HepG2 (cell line): ENCODE measurements around the gene NOL8. TPM values are rescaled to one million over a fixed set of nuclear protein-coding genes. Genes with fewer than 3 reads are reported as not detected.

Experiments
- ATF7-NPFF ChIP-seq: sonication (generic); formaldehyde crosslinking; IDR thresholded peaks from 2 replicates; pipeline ENCODE4 v1.8.1; 2023; ENCODE audit warnings: mild to moderate bottlenecking, low read depth, missing genetic modification reagents, moderate library complexity
- ELK4 ChIP-seq: sonication (generic); formaldehyde crosslinking; IDR thresholded peaks from 2 replicates; pipeline ENCODE4 v1.9.0; 2021; ENCODE audit warnings: missing genetic modification reagents, borderline replicate concordance
- FOXC1 ChIP-seq: sonication (generic); formaldehyde crosslinking; IDR thresholded peaks from 2 replicates; pipeline ENCODE4 v1.8.0; 2022; ENCODE audit warnings: mild to moderate bottlenecking, missing genetic modification reagents, borderline replicate concordance
- FOXJ3 ChIP-seq: sonication (generic); formaldehyde crosslinking; IDR thresholded peaks from 2 replicates; pipeline ENCODE4 v1.4.0; 2020; ENCODE audit warnings: missing genetic modification reagents, mild to moderate bottlenecking, borderline replicate concordance
- GABPB1 ChIP-seq: IDR thresholded peaks from 2 replicates; pipeline ENCODE4 v1.6.1; 2016; ENCODE audit warnings: mild to moderate bottlenecking, missing genetic modification reagents, moderate library complexity, missing compliant biosample characterization
- GRHL1 ChIP-seq: sonication (generic); formaldehyde crosslinking; conservative IDR thresholded peaks from 2 replicates; pipeline ENCODE4 v1.8.0; 2022; ENCODE audit warnings: missing genetic modification reagents
- HMG20A ChIP-seq: IDR thresholded peaks from 2 replicates; pipeline ENCODE4 v1.6.1; 2016; ENCODE audit warnings: borderline replicate concordance
- HMGA1 ChIP-seq: sonication (generic); formaldehyde crosslinking; conservative IDR thresholded peaks from 2 replicates; pipeline ENCODE4 v1.4.0; 2020; ENCODE audit warnings: missing genetic modification reagents
- HOXD1 ChIP-seq: sonication (generic); formaldehyde crosslinking; IDR thresholded peaks from 2 replicates; pipeline ENCODE4 v1.5.0; 2020; ENCODE audit warnings: missing genetic modification reagents
- IKZF1 ChIP-seq: fragments of 450-650 bp; IDR thresholded peaks from 2 replicates; pipeline ENCODE4 v1.7.1; 2016
- KAT8 ChIP-seq: IDR thresholded peaks from 2 replicates; pipeline ENCODE4 v1.6.1; 2016; ENCODE audit warnings: missing genetic modification reagents, missing compliant biosample characterization
- MLLT10 ChIP-seq: sonication (generic); formaldehyde crosslinking; IDR thresholded peaks from 2 replicates; pipeline ENCODE4 v1.4.0; 2020; ENCODE audit warnings: missing genetic modification reagents
- MZF1 ChIP-seq: sonication (generic); formaldehyde crosslinking; IDR thresholded peaks from 2 replicates; pipeline ENCODE4 v1.8.1; 2023; ENCODE audit warnings: mild to moderate bottlenecking, missing genetic modification reagents, borderline replicate concordance
- NCOR1 ChIP-seq: fragments of 200-600 bp; sonication (generic); IDR thresholded peaks from 2 replicates; pipeline ENCODE4 v1.7.0; 2017; ENCODE audit warnings: antibody characterized with exemption, low read length, borderline replicate concordance
- NFE2 ChIP-seq: sonication (generic); formaldehyde crosslinking; IDR thresholded peaks from 2 replicates; pipeline ENCODE4 v1.4.0; 2020; ENCODE audit warnings: missing genetic modification reagents
- NFE2L1 ChIP-seq: sonication (generic); formaldehyde crosslinking; IDR thresholded peaks from 2 replicates; pipeline ENCODE4 v1.4.0; 2020; ENCODE audit warnings: missing genetic modification reagents, mild to moderate bottlenecking, borderline replicate concordance
- NR1H2 ChIP-seq: sonication (generic); formaldehyde crosslinking; IDR thresholded peaks from 2 replicates; pipeline ENCODE4 v1.8.1; 2022; ENCODE audit warnings: low read depth, missing genetic modification reagents, borderline replicate concordance
- SMARCC2 ChIP-seq: fragments of 450-650 bp; IDR thresholded peaks from 2 replicates; pipeline ENCODE4 v1.6.1; 2017; ENCODE audit warnings: antibody characterized with exemption, mild to moderate bottlenecking
- SMYD3 ChIP-seq: sonication (generic); formaldehyde crosslinking; IDR thresholded peaks from 2 replicates; pipeline ENCODE4 v1.8.1; 2023; ENCODE audit warnings: mild to moderate bottlenecking, missing genetic modification reagents
- SNAPC2 ChIP-seq: sonication (generic); formaldehyde crosslinking; IDR thresholded peaks from 2 replicates; pipeline ENCODE4 v1.8.1; 2022; ENCODE audit warnings: mild to moderate bottlenecking, missing genetic modification reagents
- SP2 ChIP-seq: sonication (generic); formaldehyde crosslinking; IDR thresholded peaks from 2 replicates; pipeline ENCODE4 v1.5.1; 2020; ENCODE audit warnings: mild to moderate bottlenecking, missing genetic modification reagents
- SSRP1 ChIP-seq: IDR thresholded peaks from 2 replicates; pipeline ENCODE4 v1.6.1; 2016; ENCODE audit warnings: control low read depth
- SYNCRIP ChIP-seq: fragments of 200-400 bp; formaldehyde crosslinking; IDR thresholded peaks from 2 replicates; pipeline ENCODE4 v1.6.1; 2018; ENCODE audit warnings: mild to moderate bottlenecking, low read depth, low read length; ENCODE audit not compliant: insufficient read depth
- TCF7 ChIP-seq: sonication (generic); IDR thresholded peaks from 2 replicates; pipeline ENCODE4 v1.6.1; 2016; ENCODE audit warnings: antibody characterized with exemption, low read depth
- U2AF2 ChIP-seq: fragments of 200-400 bp; formaldehyde crosslinking; IDR thresholded peaks from 2 replicates; pipeline ENCODE4 v1.6.1; 2017; ENCODE audit warnings: low read depth, mild to moderate bottlenecking, low read length
- ZNF180 ChIP-seq: sonication (generic); formaldehyde crosslinking; IDR thresholded peaks from 2 replicates; pipeline ENCODE4 v1.4.0; 2020; ENCODE audit warnings: low read depth, missing genetic modification reagents, borderline replicate concordance
- ZNF224 ChIP-seq: sonication (generic); formaldehyde crosslinking; IDR thresholded peaks from 2 replicates; pipeline ENCODE4 v1.5.0; 2020; ENCODE audit warnings: mild to moderate bottlenecking, missing genetic modification reagents
- ZNF709 ChIP-seq: sonication (generic); formaldehyde crosslinking; IDR thresholded peaks from 2 replicates; pipeline ENCODE4 v1.5.0; 2020; ENCODE audit warnings: mild to moderate bottlenecking, missing genetic modification reagents
- ZNF75D ChIP-seq: sonication (generic); formaldehyde crosslinking; IDR thresholded peaks from 2 replicates; pipeline ENCODE4 v1.8.1; 2023; ENCODE audit warnings: missing genetic modification reagents, mild to moderate bottlenecking, borderline replicate concordance
- ZNF776 ChIP-seq: sonication (generic); formaldehyde crosslinking; IDR thresholded peaks from 2 replicates; pipeline ENCODE4 v1.4.0; 2020; ENCODE audit warnings: mild to moderate bottlenecking, missing genetic modification reagents
- ZSCAN25 ChIP-seq: sonication (generic); formaldehyde crosslinking; IDR thresholded peaks from 2 replicates; pipeline ENCODE4 v1.8.0; 2022; ENCODE audit warnings: mild to moderate bottlenecking, missing genetic modification reagents
- polyA plus RNA-seq, 8 experiments: library from polyadenylated mRNA; depleted of rRNA in 3 of 8; stranded (reverse) in 7 of 8; unstranded in 1 of 8; fragments of >200 nt; fragmentation: Illumina TruSeq in 4 of 8; extraction: Trizol in 4 of 8; gene quantifications; 2 replicates each; pipeline versions ENCODE4 v1.2.1 to v1.2.3, GENCODE V29; 2011 to 2016; ENCODE audit warnings: low read depth in 4 of 8, missing spikeins in 1 of 8, mixed read lengths in 1 of 8; ENCODE audit not compliant: insufficient read depth in 1 of 8
- total RNA-seq, 5 experiments: library from RNA; depleted of rRNA; stranded (reverse); fragments of >200 nt; fragmentation: Illumina TruSeq; extraction: Trizol; gene quantifications; 2 replicates each; pipeline ENCODE4 v1.2.3, GENCODE V29; 2016; ENCODE audit warnings: low read depth in 1 of 5

Gene NOL8
- total and polyA plus RNA-seq, 2 of the 13 experiments (the other 11 are each of a cell fraction or from before 2014, with no cell fraction given) = 12.8 to 36.3 TPM

GRCh38 chr9:92325269-92325990, at the start of gene NOL8, which contains the start of gene CENPP (continued):
- TF ChIP-seq GRHL1 (CRISPR knock-in tag) = no peak
- no peak for TF ChIP-seq SMARCC2
- no peak; the same call in 1 of the 2 replicates for TF ChIP-seq ZNF75D (CRISPR knock-in tag)
- no peak for TF ChIP-seq NFE2L1 (CRISPR knock-in tag)
- TF ChIP-seq ZNF224 = 0 out of 2 replicates have a peak, but pooled peaks have one; percentile 67
- peak; percentile 77; the same call in 1 of the 2 replicates for TF ChIP-seq NCOR1
- TF ChIP-seq KAT8 = peak; percentile 98
- TF ChIP-seq HMG20A (CRISPR knock-in tag) = peak; percentile 21; the same call in 1 of the 2 replicates
- TF ChIP-seq SMYD3 (CRISPR knock-in tag) = peak; percentile 7; the same call in 1 of the 2 replicates
- no peak for TF ChIP-seq SYNCRIP
- peak; percentile 87 for TF ChIP-seq ZNF776
- no peak; the same call in 1 of the 2 replicates for TF ChIP-seq ZSCAN25 (CRISPR knock-in tag)
- peak; percentile 69; the same call in 1 of the 2 replicates for TF ChIP-seq HOXD1 (CRISPR knock-in tag)
- no peak for TF ChIP-seq ELK4 (CRISPR knock-in tag)
- 0 out of 2 replicates have a peak, but pooled peaks have one; percentile 12 for TF ChIP-seq SNAPC2 (CRISPR knock-in tag)
- TF ChIP-seq SSRP1 (CRISPR knock-in tag) = no peak
- TF ChIP-seq IKZF1 = no peak
- TF ChIP-seq ZNF709 (CRISPR knock-in tag) = 0 out of 2 replicates have a peak, but pooled peaks have one; percentile 51
- no peak for TF ChIP-seq FOXJ3
- no peak for TF ChIP-seq ATF7-NPFF (CRISPR knock-in tag)
- TF ChIP-seq HMGA1 (CRISPR knock-in tag) = no peak
- TF ChIP-seq NFE2 (CRISPR knock-in tag) = no peak
- no peak for TF ChIP-seq MZF1 (CRISPR knock-in tag)
- no peak for TF ChIP-seq MLLT10
- TF ChIP-seq FOXC1 = peak; percentile 17; the same call in 1 of the 2 replicates
- TF ChIP-seq SP2 (CRISPR knock-in tag) = no peak
- no peak for TF ChIP-seq TCF7
- peak; percentile 91 for TF ChIP-seq GABPB1 (CRISPR knock-in tag)
- TF ChIP-seq NR1H2 (CRISPR knock-in tag) = 0 out of 2 replicates have a peak, but pooled peaks have one; percentile 71
- 0 out of 2 replicates have a peak, but pooled peaks have one; percentile 60 for TF ChIP-seq U2AF2
- TF ChIP-seq ZNF180 (CRISPR knock-in tag) = no peak
